ENCODE measurements around the gene PTBP3.
"Not testable (repeated sequence)": the region's sequence is repeated elsewhere in the genome, so short reads cannot be mapped to it uniquely, and the experiment has no call there.

The PTBP3 gene

GRCh38 chr9:112371060-112371459, 37.6 kb upstream of the PTBP3 start:
- Histone ChIP-seq H3K27me3 (replicated peaks) (no peaks in the 10 kb centered on the region), H3K4me3 (ENCODE audit: low read depth, low read length) (no peak overlapping the region), H3K27ac (no peak overlapping the region), H3K36me3 (replicated peaks) (no peaks in the 10 kb centered on the region)
- DNase-seq = no peak
- in situ Hi-C loops (cut with HindIII; ENCODE audit: low pct_ligation_motif_present, low sequenced_read_pairs) = loop anchor here (25.0 kb wide), 1 partner anchor 259 kb away; no protein-coding TSS in a partner anchor
- no peak for TF ChIP-seq CTCF (IDR thresholded peaks at IDR 0.05; ENCODE audit: low read depth, low read length, missing control alignments)

- no peak overlapping the region for H3K4me3 ChIP-seq (ENCODE audit: low read depth, low read length)
- TF ChIP-seq CTCF (IDR thresholded peaks at IDR 0.05; ENCODE audit: low read depth, low read length, missing control alignments) = no peak
- in situ Hi-C loops (cut with HindIII; ENCODE audit: low pct_ligation_motif_present, low sequenced_read_pairs) = loop anchor here (25.0 kb wide), 1 partner anchor 258 kb away; no protein-coding TSS in a partner anchor
- no peak for DNase-seq
- H3K36me3 ChIP-seq (replicated peaks) = no peaks in the 10 kb centered on the region
- H3K27ac ChIP-seq = no peak overlapping the region
- no peaks in the 10 kb centered on the region for H3K27me3 ChIP-seq (replicated peaks)
These were observed 36.4 kb upstream of the PTBP3 start for GRCh38 chr9:112369817-112370216.

GRCh38 chr9:112367465-112367864, 34.0 kb upstream of the PTBP3 start:
- Histone ChIP-seq H3K36me3 (replicated peaks) (no peaks in the 10 kb centered on the region), H3K4me3 (ENCODE audit: low read depth, low read length) (no peak overlapping the region), H3K27ac (no peak overlapping the region), H3K27me3 (replicated peaks) (no peaks in the 10 kb centered on the region)
- no peak for DNase-seq
- in situ Hi-C loops (cut with HindIII; ENCODE audit: low pct_ligation_motif_present, low sequenced_read_pairs) = loop anchor here (25.0 kb wide), 1 partner anchor 255 kb away; no protein-coding TSS in a partner anchor
- TF ChIP-seq CTCF (IDR thresholded peaks at IDR 0.05; ENCODE audit: low read depth, low read length, missing control alignments) = no peak

- no peak for DNase-seq
These were observed 33.2 kb upstream of the PTBP3 start for GRCh38 chr9:112366591-112366990.

GRCh38 chr9:112365257-112365656, 31.8 kb upstream of the PTBP3 start:
- DNase-seq; H3K4me3 ChIP-seq (ENCODE audit: low read depth, low read length); H3K27ac ChIP-seq; H3K27me3 ChIP-seq (replicated peaks); H3K36me3 ChIP-seq (replicated peaks): not testable (repeated sequence)
- in situ Hi-C loops (cut with HindIII; ENCODE audit: low pct_ligation_motif_present, low sequenced_read_pairs) = loop anchor here (25.0 kb wide), 1 partner anchor 253 kb away; no protein-coding TSS in a partner anchor

More at GRCh38 chr9:112366591-112366990, 33.2 kb upstream of the PTBP3 start:
- no peak overlapping the region for H3K27ac ChIP-seq
- TF ChIP-seq CTCF (IDR thresholded peaks at IDR 0.05; ENCODE audit: low read depth, low read length, missing control alignments) = peak; percentile 46
- in situ Hi-C loops (cut with HindIII; ENCODE audit: low pct_ligation_motif_present, low sequenced_read_pairs) = loop anchor here (25.0 kb wide), 1 partner anchor 254 kb away; no protein-coding TSS in a partner anchor
- H3K4me3 ChIP-seq (ENCODE audit: low read depth, low read length) = no peak overlapping the region
- H3K27me3 ChIP-seq (replicated peaks) = no peaks in the 10 kb centered on the region
- no peaks in the 10 kb centered on the region for H3K36me3 ChIP-seq (replicated peaks)

GRCh38 chr9:112364761-112365160, 31.3 kb upstream of the PTBP3 start:
- no peaks in the 10 kb centered on the region for H3K27me3 ChIP-seq (replicated peaks)
- H3K36me3 ChIP-seq (replicated peaks) = no peaks in the 10 kb centered on the region
- in situ Hi-C loops (cut with HindIII; ENCODE audit: low pct_ligation_motif_present, low sequenced_read_pairs) = loop anchor here (25.0 kb wide), 1 partner anchor 252 kb away; no protein-coding TSS in a partner anchor
- no peak overlapping the region for H3K27ac ChIP-seq
- no peak overlapping the region for H3K4me3 ChIP-seq (ENCODE audit: low read depth, low read length)
- TF ChIP-seq CTCF (IDR thresholded peaks at IDR 0.05; ENCODE audit: low read depth, low read length, missing control alignments) = no peak
- DNase-seq = no peak
